ENCODE results near the gene MAFG.

Gene MAFG

DNA sequence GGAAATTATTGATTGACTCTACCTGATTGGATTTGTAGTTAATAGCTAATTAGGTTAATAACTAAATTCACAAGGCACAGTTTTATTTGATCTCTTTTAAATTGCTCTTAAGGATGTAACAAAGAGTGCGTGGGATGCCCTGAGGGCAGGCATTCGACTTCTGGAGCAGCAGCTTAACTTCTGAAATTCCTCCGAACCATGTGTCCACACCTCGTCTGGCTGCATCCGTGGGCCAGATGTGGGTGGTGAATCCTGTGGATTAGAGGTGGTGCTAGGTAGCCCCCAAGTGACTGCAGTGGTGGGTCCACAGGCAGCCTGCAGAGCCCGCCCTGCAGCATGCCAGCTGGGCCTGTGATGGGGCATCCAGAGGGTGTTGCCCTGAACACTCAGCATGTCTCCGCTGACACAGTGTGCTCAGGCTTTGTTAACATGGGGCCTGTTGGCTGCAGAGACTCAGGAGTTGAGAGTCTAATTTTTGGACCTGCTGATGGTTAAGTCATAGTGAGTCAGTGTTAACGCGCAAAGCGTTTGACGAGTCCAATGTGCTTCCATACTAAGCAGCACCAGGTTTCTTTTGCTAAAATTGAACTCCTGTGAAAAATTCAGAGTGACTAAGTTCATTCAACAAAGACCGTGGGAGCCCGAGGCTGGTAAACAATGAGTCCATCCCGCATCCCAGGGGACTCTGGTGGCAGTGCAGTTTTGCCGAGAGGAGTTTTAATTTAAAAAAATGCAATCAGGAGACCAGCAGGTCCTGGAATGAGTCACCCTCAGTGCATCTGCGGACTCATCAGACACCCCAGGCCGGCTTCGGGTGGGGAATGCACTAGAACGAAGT, 29.3 kb downstream of the MAFG start:
- DNase-seq (ENCODE audit: low spot score) = no peak

DNA sequence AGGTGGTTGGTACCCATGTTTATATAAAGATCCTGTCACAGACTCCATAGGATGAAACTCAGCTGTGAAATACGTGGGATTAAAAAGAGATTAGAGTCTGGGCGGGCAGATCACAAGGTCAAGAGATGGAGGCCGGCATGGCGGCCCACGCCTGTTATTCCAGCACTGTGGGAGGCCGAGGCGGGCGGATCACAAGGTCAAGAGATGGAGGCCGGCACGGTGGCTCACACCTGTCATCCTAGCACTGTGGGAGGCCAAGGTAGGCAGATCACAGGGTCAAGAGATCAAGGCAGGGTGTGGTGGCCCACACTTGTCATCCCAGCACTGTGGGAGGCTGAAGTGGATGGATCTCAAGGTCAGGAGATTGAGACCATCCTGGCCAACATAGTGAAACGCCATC, 32.1 kb downstream of the MAFG start:
- no peak for DNase-seq (ENCODE audit: low spot score)

DNA sequence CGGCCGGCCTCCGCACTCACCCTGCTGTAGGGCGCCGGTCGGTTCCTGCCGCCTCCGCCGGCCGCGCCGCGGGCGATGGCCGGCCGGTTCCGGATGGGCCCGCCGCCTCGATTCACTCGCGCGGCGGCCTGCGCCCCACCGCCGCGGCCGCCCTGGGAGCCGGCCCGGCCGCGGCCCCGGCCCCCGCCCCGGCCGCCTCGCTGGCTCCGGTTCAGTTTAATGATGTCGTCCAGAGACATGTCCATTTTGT, 36.3 kb downstream of the MAFG start:
- no peak for DNase-seq (ENCODE audit: low spot score)

DNA sequence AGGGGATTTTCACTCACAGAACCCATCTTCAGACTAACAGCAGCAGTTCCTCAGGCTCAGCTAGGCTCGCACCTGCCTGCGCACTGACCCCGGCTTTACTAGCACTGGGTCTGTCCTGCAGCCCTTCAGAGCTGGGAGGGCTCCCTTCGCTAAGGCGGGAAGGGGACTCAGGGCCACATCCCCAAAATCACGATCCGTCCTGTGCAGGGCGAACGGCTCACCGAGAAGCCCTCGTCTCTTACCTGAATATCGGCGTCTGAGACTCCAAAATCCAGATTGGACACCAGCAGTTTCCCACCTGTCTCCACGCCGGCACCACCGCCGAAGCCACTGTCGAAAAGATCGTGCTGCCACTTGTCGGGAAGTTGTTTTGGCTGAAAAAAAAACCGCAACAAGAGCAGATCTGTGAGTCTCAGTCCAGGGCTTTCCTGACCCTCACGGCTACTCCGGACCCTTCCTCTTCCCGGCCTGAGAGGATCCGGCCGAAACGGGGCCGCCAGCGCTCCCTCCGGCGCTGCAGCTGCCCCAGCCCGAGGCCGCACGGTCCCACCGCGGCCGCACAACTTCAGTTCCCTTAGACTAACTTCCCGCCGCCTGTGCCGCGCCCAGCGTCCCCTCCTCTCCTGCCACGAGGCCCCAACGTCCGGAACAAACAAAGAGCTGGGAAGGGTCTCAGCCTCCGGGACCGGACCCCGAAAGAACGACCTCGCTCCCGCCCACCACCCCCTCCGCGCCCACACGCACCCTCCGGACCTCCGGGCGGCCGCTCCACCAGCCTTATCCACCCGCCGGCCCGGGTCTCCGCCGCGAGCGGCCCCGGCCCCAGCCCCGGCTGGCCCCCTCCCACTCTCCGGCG, 36.9 kb downstream of the MAFG start:
- DNase-seq (ENCODE audit: low spot score) = peak; percentile 30

DNA sequence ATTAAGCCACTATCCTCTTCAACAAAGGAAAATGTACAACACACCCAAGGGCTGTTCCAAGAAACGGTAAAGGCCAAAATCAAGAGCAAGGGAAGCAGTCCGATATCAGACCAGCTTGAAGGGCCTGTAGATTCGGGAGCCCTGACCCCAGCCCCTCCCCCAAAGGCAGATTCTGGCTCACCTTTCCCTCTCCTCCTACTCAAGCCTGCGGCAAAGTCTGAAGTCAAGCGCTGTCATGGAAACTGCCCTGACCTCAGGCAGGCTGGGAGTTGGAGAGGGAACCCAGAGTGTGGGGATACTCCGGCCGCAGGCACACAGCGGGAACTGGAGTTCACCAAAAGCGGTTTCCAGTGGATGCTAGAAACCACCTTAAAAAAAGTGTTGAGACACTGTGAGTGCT, 37.9 kb downstream of the MAFG start:
- no peak for DNase-seq (ENCODE audit: low spot score)

DNA sequence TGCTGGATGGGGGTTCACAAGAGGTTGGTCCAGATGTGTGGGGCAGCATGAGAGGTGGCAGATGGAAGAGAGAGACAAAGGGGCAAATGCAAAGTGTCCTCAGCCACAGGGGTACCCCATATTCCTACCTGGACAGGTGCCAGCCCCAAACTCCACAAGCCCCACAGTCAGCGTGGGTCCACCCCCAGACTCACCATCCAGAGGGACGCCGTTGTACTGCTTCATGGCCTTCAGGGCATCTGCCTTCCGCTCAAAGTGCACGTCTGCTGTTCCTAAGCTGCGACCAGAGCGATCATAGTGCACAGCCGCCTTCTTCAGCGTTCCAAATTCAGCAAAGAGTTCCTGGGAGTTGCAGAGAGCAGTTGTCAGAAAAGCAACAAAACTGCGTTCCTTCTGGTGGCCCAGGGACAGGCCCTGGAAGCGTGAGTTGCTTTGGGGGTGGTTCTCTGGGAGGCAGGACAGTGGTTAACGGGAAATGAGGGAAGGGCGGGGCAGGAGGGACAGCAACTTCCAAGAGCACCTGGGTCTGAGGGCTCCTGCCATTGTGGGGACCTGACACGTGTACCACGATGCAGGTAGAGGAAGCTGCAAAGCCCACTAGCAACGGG, 38.4 kb downstream of the MAFG start:
- no peak for DNase-seq (ENCODE audit: low spot score)

DNA sequence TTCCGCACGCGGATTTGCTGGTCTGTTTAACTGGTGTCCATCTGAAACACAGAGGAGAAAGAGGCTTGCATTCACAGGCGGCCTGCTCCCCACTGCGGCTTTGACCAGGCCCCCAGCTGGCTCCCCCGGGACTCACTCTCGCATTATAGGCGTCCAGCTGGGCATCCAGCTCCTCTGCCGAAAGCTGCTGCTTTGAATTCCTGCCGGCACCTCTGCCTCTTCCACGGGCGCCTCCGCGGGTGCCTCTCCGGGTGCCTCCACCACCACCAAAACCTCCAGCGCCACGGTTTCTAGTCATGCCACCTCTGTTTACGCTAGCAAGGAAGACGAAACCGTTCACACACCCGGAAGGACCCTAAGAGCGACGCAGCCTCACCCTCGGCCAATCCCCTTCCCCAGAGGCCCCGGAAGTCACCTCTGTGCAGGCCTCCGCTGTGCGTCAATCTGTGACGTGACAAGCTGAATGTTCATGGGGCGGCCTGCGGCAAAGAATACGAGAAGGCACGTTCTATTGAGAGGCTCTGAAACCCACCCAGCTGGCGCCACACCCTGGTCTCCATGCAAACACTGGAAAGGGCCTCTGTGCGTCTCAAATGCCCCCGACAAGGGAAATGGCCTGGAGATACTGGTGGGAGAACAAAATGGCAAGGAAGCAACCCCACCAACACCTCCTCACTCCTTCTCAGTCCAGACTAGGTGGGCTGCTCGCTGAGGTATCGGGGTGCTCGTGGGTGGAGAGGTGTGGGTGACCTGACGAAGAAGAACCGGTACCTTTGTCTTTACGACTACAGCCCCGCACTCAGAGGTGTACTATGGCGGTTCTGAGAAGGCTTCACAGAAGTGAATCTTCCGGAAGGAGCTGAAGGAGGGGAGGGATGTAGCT, 39.2 kb downstream of the MAFG start:
- no peak for DNase-seq (ENCODE audit: low spot score)

DNA sequence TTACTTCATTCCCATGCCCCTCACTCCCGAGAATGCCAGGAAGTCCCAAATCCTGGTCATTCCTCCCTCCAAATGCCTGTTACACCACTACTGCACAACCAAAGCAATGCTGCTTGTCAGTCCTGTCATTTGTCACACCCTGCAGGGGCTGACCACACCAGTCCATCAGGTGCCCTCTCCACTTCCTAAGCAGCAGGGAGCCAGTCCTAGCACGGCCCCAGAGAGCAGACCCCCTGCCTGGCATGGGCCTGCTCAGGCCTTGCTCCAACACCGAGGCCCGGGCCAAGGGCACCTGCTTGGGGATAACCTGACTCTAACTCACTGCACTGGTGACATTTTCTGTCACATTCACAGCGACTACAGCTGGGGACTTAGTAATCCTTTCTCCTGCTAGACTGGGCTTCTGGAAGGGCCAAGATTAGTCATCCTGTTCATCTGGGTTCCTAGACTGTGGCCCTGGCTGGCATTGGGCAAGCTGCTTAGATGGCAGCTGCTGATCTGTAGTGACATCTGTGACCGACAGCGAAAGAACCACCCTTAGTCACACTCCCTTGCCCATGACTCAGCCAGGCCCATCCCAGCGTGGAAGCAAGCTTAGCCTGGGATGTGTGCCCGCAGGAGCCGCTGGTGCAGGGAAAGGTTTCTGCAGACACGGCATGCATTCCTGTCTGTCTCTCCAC, 41.5 kb downstream of the MAFG start:
- no peak for DNase-seq (ENCODE audit: low spot score)

DNA sequence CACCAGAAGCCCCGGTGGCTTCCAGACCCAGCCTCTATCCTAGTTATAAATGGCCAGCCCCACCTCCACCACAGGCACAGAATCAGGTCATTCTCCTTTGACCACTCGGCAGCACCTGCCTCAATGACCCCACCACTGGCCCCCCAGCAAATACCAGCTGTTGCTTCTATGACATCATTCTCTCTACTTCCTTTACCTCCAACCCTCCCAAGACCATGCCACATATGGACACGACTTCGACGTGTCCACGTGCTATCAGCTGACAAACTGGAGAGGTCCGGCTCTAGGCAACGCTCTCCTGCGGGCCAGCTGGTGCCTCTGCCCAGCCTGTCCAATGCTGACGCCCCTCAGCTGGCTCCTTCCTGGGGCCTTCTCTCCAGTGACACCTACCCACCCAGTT, 42.1 kb downstream of the MAFG start:
- no peak for DNase-seq (ENCODE audit: low spot score)

DNA sequence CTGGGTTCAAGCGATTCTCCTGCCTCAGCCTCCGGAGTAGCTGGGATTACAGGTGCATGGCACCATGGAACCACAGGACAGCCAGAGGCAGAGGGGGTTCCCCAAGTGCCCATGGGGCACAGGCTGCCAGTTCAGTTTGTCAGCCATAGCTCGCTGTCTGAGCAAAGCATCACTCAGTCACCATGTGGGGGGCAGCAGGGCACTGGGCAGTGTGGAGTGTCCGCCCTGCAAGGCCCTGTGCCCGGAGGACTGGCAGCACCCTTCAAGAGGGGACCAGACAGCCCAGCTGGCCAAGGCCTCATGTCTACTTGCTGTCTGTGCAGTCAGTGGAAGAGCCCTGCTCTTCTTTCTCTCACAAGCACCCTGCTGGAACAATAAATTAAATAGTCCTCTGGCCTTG, 42.6 kb downstream of the MAFG start:
- no peak for DNase-seq (ENCODE audit: low spot score)

DNA sequence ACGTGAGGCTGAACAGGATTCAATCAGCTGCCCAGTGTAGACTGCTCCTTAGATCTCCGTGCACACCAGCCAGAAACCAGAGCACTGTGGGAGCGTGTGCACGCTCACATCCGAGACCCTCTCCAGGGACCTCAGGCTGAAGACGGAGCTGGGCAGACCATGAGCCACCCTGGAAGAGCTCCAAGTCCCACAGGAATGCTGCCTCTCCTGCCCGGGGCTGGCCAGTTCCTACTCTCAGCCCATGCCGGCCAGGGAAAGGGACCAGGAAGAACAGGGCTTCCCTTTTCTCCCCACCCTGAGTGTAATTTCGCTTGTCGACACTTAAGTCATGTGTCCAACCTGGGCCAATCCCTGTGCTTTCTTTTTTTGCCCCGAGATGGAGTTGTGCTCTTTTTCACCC, 43.0 kb downstream of the MAFG start:
- DNase-seq (ENCODE audit: low spot score) = no peak

DNA sequence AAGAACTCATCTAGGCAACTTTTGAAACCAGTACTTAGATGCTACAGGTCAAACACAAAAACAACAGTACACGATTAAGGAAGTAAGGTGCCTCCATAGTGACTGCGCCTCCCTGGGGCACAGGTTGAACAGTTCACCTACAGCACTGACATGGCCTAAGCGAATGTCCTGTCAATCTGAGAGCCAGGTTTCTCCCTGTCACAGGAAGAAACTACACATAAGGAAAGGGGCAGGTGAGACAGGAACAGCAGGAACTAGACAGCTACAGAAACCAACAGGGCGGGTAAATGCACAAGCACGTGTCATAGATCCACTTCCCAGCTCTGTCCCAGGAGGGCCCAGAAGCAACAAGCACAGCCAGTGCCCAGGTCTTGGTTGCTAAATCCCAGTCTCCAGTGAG, 48.4 kb downstream of the MAFG start:
- no peak for DNase-seq (ENCODE audit: low spot score)

DNA sequence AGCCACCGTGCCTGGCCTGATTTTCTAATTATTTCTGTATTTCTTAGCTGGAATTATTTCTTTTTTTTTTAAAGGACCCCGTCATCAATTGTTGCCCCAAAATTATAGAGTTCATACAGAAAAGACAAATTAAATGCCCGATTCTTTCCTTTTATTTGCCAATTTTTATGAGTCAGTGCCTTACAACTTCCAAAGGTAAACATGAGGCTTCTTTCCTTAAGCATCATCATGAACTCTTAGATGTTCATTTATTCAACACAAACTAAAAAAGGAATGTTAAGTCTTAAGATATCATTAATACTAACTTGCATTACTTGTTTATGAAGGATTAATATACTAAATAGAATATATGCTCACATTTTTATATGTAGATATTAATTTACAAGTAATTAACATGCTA, 49.2 kb downstream of the MAFG start:
- no peak for DNase-seq (ENCODE audit: low spot score)

DNA sequence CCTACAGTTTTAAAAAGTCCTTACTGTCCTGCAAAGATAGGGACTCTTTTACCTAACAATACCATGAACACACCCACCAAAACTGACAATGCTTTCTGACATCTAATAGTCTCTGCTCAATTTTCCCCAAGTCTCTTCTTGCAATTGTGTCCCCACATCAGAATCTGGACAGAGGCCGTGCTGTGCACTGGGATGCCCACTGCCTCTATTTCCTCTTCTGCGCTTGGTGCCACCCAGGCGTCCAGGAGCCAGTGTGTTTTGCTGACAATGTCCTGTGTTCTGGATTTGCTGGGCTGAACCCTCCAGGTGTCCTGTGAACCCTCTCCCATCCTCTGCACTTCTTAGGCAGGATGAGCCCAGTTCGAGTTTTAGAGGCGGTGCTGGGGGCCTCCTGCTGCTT, 50.0 kb downstream of the MAFG start:
- DNase-seq (ENCODE audit: low spot score) = no peak

DNA sequence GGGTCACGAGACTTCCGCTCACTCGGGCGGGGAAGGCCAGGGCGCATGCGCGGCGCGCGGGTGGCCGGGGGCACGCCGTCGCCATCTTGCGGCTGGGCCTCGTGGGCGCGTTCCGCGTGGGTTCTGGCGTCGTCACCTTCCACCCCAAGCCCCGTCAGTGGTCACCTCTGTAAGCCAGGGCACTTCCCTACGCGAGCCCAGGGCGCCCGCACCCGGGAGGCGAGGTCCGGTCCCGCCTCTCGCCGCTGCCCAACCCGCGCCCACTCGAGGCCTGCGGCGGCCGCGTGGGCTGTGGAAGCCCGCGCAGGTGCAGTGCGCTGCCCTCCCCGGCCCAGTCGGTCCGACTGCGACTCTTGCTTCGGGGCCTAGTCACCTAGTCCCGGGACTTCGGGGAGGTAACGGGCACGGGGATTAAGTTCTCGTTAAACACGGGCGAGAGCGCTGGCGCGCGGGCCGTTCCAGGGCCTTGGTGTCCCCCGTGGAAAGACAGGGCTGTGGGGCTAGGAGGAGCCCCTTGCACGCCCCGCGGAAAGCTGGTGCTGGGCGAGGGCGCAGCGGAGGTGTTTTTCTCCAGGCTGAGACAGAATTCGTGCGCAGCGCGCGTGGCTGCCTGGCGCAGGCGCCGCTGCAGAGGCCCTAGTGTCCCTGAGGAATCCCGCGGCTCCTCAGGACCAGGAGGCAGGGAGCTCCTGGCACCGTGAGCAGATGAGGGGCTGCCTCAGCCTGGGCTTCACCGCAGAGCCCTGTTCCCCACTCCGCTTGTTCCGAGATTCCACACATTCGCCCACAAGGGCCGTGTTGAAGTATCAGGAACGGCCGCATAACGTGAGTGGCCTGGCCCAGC, 55.9 kb downstream of the MAFG start:
- DNase-seq (ENCODE audit: low spot score) = peak; percentile 96

DNA sequence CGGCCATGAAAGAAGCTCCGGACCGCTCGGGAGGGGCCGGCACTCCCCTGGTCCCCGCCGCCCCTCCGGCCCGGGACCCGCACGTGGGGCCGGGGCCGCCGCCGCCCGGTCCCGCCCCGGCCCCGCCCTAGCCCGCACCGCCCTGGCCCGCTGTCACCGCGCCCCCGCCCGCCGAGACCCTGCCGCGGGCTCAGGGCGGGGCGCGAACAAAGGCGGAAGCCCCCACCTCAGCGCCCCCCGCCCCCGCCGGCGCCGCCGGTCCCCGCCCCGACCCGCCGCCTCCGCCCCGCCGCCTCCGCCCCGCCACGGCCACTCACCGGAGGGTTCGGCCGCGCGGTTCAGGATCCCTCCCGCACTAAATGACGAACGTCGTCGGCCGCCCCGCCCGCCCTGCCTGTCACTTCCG, 56.6 kb downstream of the MAFG start, which contains the start of gene ARHGDIA:
TSS of gene ARHGDIA (minus strand) at position 357 of the 406 bp plus-strand sequence. CDS start 1,407 bp downstream, outside the sequence.
- DNase-seq (ENCODE audit: low spot score) = no peak

DNA sequence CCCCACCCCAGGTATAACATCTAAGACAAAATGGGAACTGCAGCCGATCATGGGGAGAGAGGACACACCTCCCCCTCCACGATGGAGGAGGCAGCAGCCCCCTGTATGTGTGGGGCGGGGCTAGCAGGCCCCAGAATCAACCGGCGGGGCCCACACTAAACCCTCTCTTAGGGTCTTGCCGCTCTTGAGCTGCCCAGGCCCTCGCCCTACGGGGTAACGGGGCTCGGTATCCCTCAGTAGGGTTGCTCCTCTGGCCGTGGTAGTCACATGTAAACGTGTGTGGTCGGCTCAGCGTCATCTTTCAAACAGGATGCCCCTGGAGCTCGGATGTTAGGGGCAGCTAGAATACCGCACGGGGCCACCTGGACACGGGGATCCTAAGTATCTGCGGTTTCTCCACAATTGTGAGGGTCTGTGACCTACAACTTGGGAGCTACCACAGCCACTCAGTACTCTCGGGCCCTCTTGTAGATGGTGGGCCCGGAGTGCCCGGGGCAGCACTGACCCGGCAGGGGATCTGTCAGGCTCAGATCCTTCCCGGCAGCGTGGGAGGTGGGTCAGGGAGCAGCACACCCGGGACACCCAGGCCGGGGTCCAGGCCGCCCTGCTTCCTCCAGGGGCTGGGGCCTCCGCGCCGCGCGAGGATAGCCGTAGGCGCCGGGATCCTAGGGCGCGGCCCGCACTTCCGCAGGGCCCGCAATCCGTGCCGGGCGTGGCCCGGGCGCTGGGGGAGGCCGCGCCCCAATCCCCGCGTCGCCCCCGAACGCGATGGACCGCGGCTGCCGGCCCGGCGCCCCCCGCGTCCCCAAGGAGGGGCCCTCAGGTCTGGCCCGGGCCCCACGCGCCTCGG, 57.2 kb downstream of the MAFG start:
- peak; percentile 55 for DNase-seq (ENCODE audit: low spot score)

DNA sequence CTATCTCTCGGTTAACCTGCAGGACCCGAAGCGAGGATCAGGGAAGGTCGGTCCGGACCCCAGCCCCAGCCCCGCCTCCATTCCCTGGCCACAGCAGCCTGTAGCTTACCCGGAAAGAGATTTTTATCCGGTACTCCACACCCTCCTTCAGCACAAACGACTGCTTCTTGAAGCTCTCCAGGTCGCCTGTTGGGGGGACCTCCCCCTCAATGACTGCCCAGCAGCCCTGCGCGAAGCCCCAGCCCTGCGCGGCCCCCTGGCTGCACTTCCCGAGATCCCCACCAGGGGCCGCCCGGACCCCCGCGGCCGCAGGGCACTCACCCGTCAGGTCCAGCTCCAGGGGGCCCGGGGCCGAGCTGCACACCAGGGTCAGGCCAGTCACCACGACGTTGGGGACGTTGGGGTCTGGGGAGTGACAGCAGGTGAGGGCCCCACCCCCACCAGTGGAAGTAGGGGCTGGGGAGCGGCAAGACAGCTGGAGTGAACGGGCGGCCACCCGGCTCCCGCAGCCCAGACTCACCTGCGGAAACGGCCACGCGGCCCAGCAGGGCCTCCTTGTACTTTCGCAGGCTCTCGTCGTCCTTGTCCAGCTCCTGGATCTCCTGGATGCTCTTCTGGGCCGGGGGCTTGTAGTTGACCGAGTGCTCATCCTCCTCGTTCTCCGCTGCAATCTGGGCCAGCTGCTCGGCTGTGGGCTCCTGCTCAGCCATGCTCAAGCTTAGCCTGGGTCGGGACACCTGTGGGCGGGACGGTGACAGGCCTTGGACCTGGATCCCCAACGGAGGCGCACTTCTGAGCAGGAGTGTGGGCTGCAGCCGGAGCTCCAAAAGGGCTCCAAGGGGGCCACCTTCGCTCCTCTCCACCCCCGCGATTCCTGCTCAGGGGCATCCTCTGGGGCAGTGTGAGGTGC, 58.1 kb downstream of the MAFG start:
- peak; percentile 76 for DNase-seq (ENCODE audit: low spot score)
